ENCODE results near the gene STH. TPM values are rescaled to one million over a fixed set of nuclear protein-coding genes. Genes with fewer than 3 reads are reported as not detected.

The STH gene
- total RNA-seq, 1 experiment from 2014 or later = not detected

DNA sequence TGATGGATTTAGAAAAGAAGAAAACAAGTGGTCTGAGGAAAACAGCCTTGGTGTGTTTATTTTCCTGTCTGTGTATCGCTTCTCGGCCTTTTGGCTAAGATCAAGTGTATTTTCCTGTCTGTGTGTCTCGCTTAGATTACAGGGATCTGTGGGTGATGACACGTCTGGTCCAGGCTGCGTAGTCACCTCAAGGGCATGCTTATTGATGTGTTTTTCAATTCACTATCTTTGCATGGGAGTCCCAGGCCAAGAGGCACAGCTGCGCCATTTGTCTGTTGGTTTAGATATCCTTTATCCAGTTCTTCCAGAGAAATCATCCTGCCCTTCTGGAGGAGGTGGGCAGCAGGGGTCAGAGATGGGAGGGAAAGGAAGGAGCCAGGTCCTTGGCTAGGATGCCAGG, 47.1 kb upstream of the STH start:
- ChIA-PET CTCF (no interaction called here), POLR2A (no interaction called here)
- H3K4me3 Mint-ChIP-seq (ENCODE audit: unreplicated experiment) = no peak overlapping the region
- no TSS peak for BruUV-seq (replicated peaks)
- TF ChIP-seq, protein P1, sequence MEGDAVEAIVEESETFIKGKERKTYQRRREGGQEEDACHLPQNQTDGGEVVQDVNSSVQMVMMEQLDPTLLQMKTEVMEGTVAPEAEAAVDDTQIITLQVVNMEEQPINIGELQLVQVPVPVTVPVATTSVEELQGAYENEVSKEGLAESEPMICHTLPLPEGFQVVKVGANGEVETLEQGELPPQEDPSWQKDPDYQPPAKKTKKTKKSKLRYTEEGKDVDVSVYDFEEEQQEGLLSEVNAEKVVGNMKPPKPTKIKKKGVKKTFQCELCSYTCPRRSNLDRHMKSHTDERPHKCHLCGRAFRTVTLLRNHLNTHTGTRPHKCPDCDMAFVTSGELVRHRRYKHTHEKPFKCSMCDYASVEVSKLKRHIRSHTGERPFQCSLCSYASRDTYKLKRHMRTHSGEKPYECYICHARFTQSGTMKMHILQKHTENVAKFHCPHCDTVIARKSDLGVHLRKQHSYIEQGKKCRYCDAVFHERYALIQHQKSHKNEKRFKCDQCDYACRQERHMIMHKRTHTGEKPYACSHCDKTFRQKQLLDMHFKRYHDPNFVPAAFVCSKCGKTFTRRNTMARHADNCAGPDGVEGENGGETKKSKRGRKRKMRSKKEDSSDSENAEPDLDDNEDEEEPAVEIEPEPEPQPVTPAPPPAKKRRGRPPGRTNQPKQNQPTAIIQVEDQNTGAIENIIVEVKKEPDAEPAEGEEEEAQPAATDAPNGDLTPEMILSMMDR (IDR thresholded peaks at IDR 0.05; ENCODE audit: unreplicated experiment) = no peak
- intact Hi-C loops (cut with micrococcal nuclease) = no loop called here
- H3K27ac Mint-ChIP-seq (ENCODE audit: low read depth, unreplicated experiment) = no peak overlapping the region
- H3K9me3 Mint-ChIP-seq (ENCODE audit: unreplicated experiment) = no peaks in the 10 kb centered on the region
- no peaks in the 10 kb centered on the region for H3K4me1 Mint-ChIP-seq (ENCODE audit: insufficient read depth, unreplicated experiment)
- no peaks in the 10 kb centered on the region for H3K36me3 Mint-ChIP-seq (ENCODE audit: insufficient read depth, unreplicated experiment)
- H3K27me3 Mint-ChIP-seq (ENCODE audit: insufficient read depth, unreplicated experiment) = peaks cover 33% of the 10 kb centered on the region
- no peak for DNase-seq (ENCODE audit: unreplicated experiment)

DNA sequence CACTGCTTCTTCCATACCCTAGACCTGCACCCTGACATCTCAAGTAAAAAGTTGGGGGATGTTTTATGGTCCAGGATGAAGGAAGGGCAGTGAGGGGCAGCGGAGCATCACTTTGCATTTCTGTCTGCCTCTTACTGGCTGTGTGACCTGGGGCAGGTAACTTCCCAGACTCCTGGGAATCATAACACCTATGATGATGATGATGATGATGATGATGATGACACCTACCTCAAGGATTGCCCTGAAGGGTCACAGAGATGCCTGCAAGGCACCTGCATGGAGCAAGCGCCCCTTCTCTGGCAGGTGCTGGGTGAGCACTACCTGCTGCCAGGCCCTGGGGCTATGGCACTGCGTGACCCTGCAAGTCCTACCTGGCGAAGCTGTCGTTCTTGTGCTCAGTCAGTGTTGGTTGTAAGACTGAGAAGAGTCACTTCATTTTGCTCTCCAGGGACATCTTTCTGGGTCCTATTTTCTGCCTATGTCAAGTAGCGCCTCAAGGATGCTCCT, 46.2 kb upstream of the STH start:
- intact Hi-C loops (cut with micrococcal nuclease) = no loop called here
- ChIA-PET POLR2A (no interaction called here), CTCF (no interaction called here)
- TF ChIP-seq, protein P1 (IDR thresholded peaks at IDR 0.05; ENCODE audit: unreplicated experiment) = no peak
- H3K9me3 Mint-ChIP-seq (ENCODE audit: unreplicated experiment) = no peaks in the 10 kb centered on the region
- H3K27me3 Mint-ChIP-seq (ENCODE audit: insufficient read depth, unreplicated experiment) = peaks cover 33% of the 10 kb centered on the region
- H3K36me3 Mint-ChIP-seq (ENCODE audit: insufficient read depth, unreplicated experiment) = no peaks in the 10 kb centered on the region
- DNase-seq (ENCODE audit: unreplicated experiment) = no peak
- BruUV-seq (replicated peaks) = no TSS peak
- H3K4me1 Mint-ChIP-seq (ENCODE audit: insufficient read depth, unreplicated experiment) = no peaks in the 10 kb centered on the region
- no peak overlapping the region for H3K4me3 Mint-ChIP-seq (ENCODE audit: unreplicated experiment)
- no peak overlapping the region for H3K27ac Mint-ChIP-seq (ENCODE audit: low read depth, unreplicated experiment)

DNA sequence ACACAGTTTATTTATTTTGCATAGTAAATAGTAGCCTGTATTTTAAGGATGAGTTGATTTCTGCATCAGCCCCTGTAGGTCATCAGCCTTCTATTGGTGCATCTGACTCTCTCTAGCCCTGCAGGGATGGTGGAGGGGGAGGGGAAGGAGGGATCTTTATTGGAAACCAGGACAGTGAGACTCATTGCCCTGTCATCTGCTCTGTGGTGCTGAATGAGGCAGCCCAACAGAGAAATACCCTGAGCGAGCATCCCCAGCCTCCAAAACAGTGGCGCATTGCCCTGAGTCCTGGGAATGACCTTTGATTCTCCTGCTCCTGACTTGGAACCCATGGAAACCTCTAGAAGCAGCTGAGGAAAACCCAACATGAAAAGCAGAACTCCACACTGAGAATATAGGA, 45.5 kb upstream of the STH start:
- DNase-seq (ENCODE audit: unreplicated experiment) = no peak
- peaks cover 33% of the 10 kb centered on the region for H3K27me3 Mint-ChIP-seq (ENCODE audit: insufficient read depth, unreplicated experiment)
- POLR2A ChIA-PET = interaction anchor here (0.6 kb wide), 1 partner anchor 792 kb away, joined by 4 read pairs; the partner anchor contains the start of gene HEXIM2
- intact Hi-C loops (cut with micrococcal nuclease) = no loop called here
- H3K36me3 Mint-ChIP-seq (ENCODE audit: insufficient read depth, unreplicated experiment) = no peaks in the 10 kb centered on the region
- CTCF ChIA-PET = interaction anchor here (0.6 to 1.5 kb wide), 2 partner anchors 9 to 333 kb away, joined by 4 read pairs; no protein-coding TSS in a partner anchor
- no TSS peak for BruUV-seq (replicated peaks)
- no peaks in the 10 kb centered on the region for H3K9me3 Mint-ChIP-seq (ENCODE audit: unreplicated experiment)
- TF ChIP-seq, protein P1 (IDR thresholded peaks at IDR 0.05; ENCODE audit: unreplicated experiment) = no peak
- H3K4me1 Mint-ChIP-seq (ENCODE audit: insufficient read depth, unreplicated experiment) = no peaks in the 10 kb centered on the region
- H3K27ac Mint-ChIP-seq (ENCODE audit: low read depth, unreplicated experiment) = no peak overlapping the region
- H3K4me3 Mint-ChIP-seq (ENCODE audit: unreplicated experiment) = no peak overlapping the region

DNA sequence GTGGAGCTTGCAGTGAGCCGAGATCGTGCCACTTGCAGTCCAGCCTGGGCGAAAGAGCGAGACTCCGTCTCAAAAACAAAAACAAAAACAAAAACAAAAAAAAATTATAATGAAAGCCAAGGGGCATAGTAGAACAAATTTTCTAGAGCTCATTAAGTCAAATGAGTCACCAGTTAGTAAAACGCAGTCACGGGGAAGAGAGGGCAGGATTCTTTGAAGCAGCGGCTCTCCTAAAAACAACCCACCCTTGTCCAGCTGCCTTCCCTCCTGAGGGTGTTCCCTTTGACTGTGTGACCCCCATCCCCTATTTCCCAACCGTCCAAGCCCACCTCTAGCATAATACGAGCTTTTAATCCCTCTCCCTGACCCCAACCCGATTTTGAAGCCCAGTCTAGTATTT, 44.1 kb upstream of the STH start:
- TF ChIP-seq, protein P1 (IDR thresholded peaks at IDR 0.05; ENCODE audit: unreplicated experiment) = no peak
- no peaks in the 10 kb centered on the region for H3K4me1 Mint-ChIP-seq (ENCODE audit: insufficient read depth, unreplicated experiment)
- intact Hi-C loops (cut with micrococcal nuclease) = no loop called here
- no TSS peak for BruUV-seq (replicated peaks)
- ChIA-PET POLR2A (no interaction called here), CTCF (interaction anchor here (0.6 to 1.5 kb wide), 2 partner anchors 47 to 332 kb away, joined by 3 to 4 read pairs; no protein-coding TSS in a partner anchor)
- no peak for DNase-seq (ENCODE audit: unreplicated experiment)
- H3K27me3 Mint-ChIP-seq (ENCODE audit: insufficient read depth, unreplicated experiment) = peaks cover 26% of the 10 kb centered on the region
- no peaks in the 10 kb centered on the region for H3K9me3 Mint-ChIP-seq (ENCODE audit: unreplicated experiment)
- H3K36me3 Mint-ChIP-seq (ENCODE audit: insufficient read depth, unreplicated experiment) = no peaks in the 10 kb centered on the region
- H3K4me3 Mint-ChIP-seq (ENCODE audit: unreplicated experiment) = no peak overlapping the region
- H3K27ac Mint-ChIP-seq (ENCODE audit: low read depth, unreplicated experiment) = no peak overlapping the region

All from MCF 10A (cell line).